GM12878 (cell line): ENCODE data around the gene PTCD2.

Source experiments
- EP300 ChIP-seq, 2 experiments: fragments of 150-350 bp in 1 of 2; IDR thresholded peaks; 2 replicates each; pipeline ENCODE4 v1.6.1; 2011 to 2012; ENCODE audit warnings: low read depth in 2 of 2, low read length in 2 of 2, borderline replicate concordance in 1 of 2, improper control_type of control experiment in 1 of 2, inconsistent platforms in 1 of 2; ENCODE audit not compliant: control insufficient read depth in 1 of 2
- EZH2 ChIP-seq: IDR thresholded peaks from 2 replicates; pipeline ENCODE4 v1.6.1; 2012; ENCODE audit warnings: low read depth, mild to moderate bottlenecking, control low read depth, inconsistent platforms, low read length, borderline replicate concordance; ENCODE audit not compliant: control insufficient read depth
- HDAC2 ChIP-seq: fragments of 200-600 bp; sonication (generic); IDR thresholded peaks from 2 replicates; pipeline ENCODE4 v1.6.1; 2017
- MYC ChIP-seq: IDR thresholded peaks from 2 replicates; pipeline ENCODE4 v1.6.1; 2011; ENCODE audit warnings: mild to moderate bottlenecking, low read length, moderate library complexity, inconsistent platforms; ENCODE audit not compliant: insufficient read depth, insufficient replicate concordance, insufficient read length, severe bottlenecking
- POLR2AphosphoS5 ChIP-seq: IDR thresholded peaks from 2 replicates; pipeline ENCODE4 v1.6.1; 2011; ENCODE audit warnings: mild to moderate bottlenecking, low read length, inconsistent platforms
- RAD21 ChIP-seq: IDR thresholded peaks from 2 replicates; pipeline ENCODE4 v1.6.1; 2011; ENCODE audit warnings: mild to moderate bottlenecking, low read depth, low read length, moderate library complexity; ENCODE audit not compliant: insufficient read depth
- SMAD1 ChIP-seq: fragments of 450-650 bp; IDR thresholded peaks from 2 replicates; pipeline ENCODE4 v1.6.1; 2018; ENCODE audit warnings: mild to moderate bottlenecking, low read depth; ENCODE audit not compliant: partially characterized antibody
- SPI1 ChIP-seq: IDR thresholded peaks from 2 replicates; pipeline ENCODE4 v1.6.1; 2011; ENCODE audit warnings: low read depth, mild to moderate bottlenecking, low read length, moderate library complexity, borderline replicate concordance; ENCODE audit not compliant: insufficient read depth
- SRF ChIP-seq, 2 experiments: IDR thresholded peaks; 2 replicates each; pipeline ENCODE4 v1.6.1; 2011; ENCODE audit warnings: low read depth in 2 of 2, low read length in 2 of 2, mild to moderate bottlenecking in 1 of 2, moderate library complexity in 1 of 2
- TCF12 ChIP-seq: IDR thresholded peaks from 2 replicates; pipeline ENCODE4 v1.6.1; 2011; ENCODE audit warnings: low read depth, mild to moderate bottlenecking, low read length
- YY1 ChIP-seq: IDR thresholded peaks from 2 replicates; pipeline ENCODE4 v1.6.1; 2011; ENCODE audit warnings: low read depth, mild to moderate bottlenecking, low read length
- TF ChIP-seq, protein P1 (sequence below): fragments of 450-650 bp; IDR thresholded peaks from 2 replicates; pipeline ENCODE4 v1.6.1; 2014; ENCODE audit warnings: mild to moderate bottlenecking
- TF ChIP-seq, protein P2 (sequence below), 3 experiments: IDR thresholded peaks in 2 of 3; conservative IDR thresholded peaks in 1 of 3; 2 replicates each; pipeline ENCODE4 v1.5.1; 2011; ENCODE audit warnings: low read depth in 3 of 3, low read length in 3 of 3, mild to moderate bottlenecking in 3 of 3, control low read depth in 2 of 3, moderate library complexity in 2 of 3, inconsistent platforms in 1 of 3, mixed read lengths in 1 of 3; ENCODE audit not compliant: control insufficient read depth in 2 of 3, insufficient read depth in 1 of 3; ENCODE audit errors: extremely low read depth in 1 of 3
- TF ChIP-seq, protein P3 (sequence below): IDR thresholded peaks from 2 replicates; pipeline ENCODE4 v1.6.1; 2012; ENCODE audit warnings: low read depth, low read length, improper control_type of control experiment

DNA sequence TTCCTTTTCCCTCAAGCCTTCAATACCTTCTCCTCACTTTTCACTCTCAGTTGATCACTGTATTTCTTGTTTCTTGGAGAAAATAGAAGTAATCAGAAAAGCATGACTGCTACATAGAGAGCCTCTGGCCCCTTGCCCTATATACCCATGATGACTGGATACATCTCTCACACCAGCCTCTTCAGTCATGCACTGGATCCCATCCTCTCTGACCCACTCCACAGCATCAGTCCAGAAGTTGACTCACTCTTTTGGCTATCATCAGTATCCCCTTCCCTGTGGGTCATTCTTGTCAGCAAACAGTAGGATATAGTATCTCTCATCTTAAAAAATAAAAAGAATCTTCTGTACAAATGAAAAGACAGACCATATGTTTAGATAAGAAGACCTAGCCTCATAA lies 32.9 kb downstream of the PTCD2 start:
- no peak for TF ChIP-seq EZH2
- TF ChIP-seq EP300 (IDR thresholded peaks at IDR 0.05; ENCODE audit: borderline replicate concordance in 1 of 2, control insufficient read depth in 1 of 2, low read depth in 2 of 2, low read length in 2 of 2): no peak
- TF ChIP-seq, protein P1, sequence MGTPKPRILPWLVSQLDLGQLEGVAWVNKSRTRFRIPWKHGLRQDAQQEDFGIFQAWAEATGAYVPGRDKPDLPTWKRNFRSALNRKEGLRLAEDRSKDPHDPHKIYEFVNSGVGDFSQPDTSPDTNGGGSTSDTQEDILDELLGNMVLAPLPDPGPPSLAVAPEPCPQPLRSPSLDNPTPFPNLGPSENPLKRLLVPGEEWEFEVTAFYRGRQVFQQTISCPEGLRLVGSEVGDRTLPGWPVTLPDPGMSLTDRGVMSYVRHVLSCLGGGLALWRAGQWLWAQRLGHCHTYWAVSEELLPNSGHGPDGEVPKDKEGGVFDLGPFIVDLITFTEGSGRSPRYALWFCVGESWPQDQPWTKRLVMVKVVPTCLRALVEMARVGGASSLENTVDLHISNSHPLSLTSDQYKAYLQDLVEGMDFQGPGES: no peak
- TF ChIP-seq, protein P2, sequence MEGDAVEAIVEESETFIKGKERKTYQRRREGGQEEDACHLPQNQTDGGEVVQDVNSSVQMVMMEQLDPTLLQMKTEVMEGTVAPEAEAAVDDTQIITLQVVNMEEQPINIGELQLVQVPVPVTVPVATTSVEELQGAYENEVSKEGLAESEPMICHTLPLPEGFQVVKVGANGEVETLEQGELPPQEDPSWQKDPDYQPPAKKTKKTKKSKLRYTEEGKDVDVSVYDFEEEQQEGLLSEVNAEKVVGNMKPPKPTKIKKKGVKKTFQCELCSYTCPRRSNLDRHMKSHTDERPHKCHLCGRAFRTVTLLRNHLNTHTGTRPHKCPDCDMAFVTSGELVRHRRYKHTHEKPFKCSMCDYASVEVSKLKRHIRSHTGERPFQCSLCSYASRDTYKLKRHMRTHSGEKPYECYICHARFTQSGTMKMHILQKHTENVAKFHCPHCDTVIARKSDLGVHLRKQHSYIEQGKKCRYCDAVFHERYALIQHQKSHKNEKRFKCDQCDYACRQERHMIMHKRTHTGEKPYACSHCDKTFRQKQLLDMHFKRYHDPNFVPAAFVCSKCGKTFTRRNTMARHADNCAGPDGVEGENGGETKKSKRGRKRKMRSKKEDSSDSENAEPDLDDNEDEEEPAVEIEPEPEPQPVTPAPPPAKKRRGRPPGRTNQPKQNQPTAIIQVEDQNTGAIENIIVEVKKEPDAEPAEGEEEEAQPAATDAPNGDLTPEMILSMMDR (IDR thresholded peaks at IDR 0.05 in 2 of 3, conservative IDR thresholded peaks at IDR 0.05 in 1 of 3; ENCODE audit: control insufficient read depth in 2 of 3, extremely low read depth in 1 of 3, insufficient read depth in 1 of 3, low read depth in 3 of 3, low read length in 3 of 3): no peak
- no peak for TF ChIP-seq RAD21
- TF ChIP-seq SPI1: no peak
- no peak for TF ChIP-seq SMAD1
- TF ChIP-seq SRF (IDR thresholded peaks at IDR 0.05; ENCODE audit: low read depth in 2 of 2, low read length in 2 of 2): no peak
- TF ChIP-seq POLR2AphosphoS5: no peak
- no peak for TF ChIP-seq MYC
- no peak for TF ChIP-seq YY1
- TF ChIP-seq HDAC2: no peak
- TF ChIP-seq, protein P3, sequence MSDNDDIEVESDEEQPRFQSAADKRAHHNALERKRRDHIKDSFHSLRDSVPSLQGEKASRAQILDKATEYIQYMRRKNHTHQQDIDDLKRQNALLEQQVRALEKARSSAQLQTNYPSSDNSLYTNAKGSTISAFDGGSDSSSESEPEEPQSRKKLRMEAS: no peak
- no peak for TF ChIP-seq TCF12
